ENCODE measurements around the gene SLC11A1.

SLC11A1 gene

GRCh38 chr2:218438596-218438995 lies 56.5 kb downstream of the SLC11A1 start:
- no peak for DNase-seq

GRCh38 chr2:218444692-218445357 lies 62.8 kb downstream of the SLC11A1 start:
- no peak for DNase-seq

- no peak for DNase-seq
Observed at GRCh38 chr2:218445602-218446001, 63.5 kb downstream of the SLC11A1 start.

All from amniotic stem cell (primary cell).